HUES48 (cell line): ENCODE measurements around the gene PRKG1.

Experiments
- H3K27ac ChIP-seq: one replicate; pipeline ENCODE4 v1.7.0; 2013; ENCODE audit warnings: low read depth, low read length, inconsistent platforms
- H3K27me3 ChIP-seq: 2 replicates; pipeline ENCODE4 v1.6.1; 2013; ENCODE audit warnings: mild to moderate bottlenecking, low read length; ENCODE audit not compliant: control insufficient read depth, insufficient read depth
- H3K36me3 ChIP-seq: 2 replicates; pipeline ENCODE4 v1.6.1; 2013; ENCODE audit warnings: low read length; ENCODE audit not compliant: control insufficient read depth, insufficient read depth
- H3K4me1 ChIP-seq: 2 replicates; pipeline ENCODE4 v1.6.1; 2013; ENCODE audit warnings: mild to moderate bottlenecking, low read length; ENCODE audit not compliant: control insufficient read depth, insufficient read depth
- H3K4me3 ChIP-seq: 2 replicates; pipeline ENCODE4 v1.5.1; 2013; ENCODE audit warnings: mild to moderate bottlenecking, low read depth, low read length
- H3K9ac ChIP-seq: 2 replicates; pipeline ENCODE4 v1.6.1; 2013; ENCODE audit warnings: mild to moderate bottlenecking, low read depth, low read length, moderate library complexity
- H3K9me3 ChIP-seq: 2 replicates; pipeline ENCODE4 v1.6.1; 2013; ENCODE audit warnings: low read length; ENCODE audit not compliant: control insufficient read depth, insufficient read depth

Gene PRKG1

GRCh38 chr10:51792678-51793077 lies 718.4 kb downstream of the PRKG1 start:
- Histone ChIP-seq H3K4me1 (no peaks in the 10 kb centered on the region), H3K36me3 (no peaks in the 10 kb centered on the region), H3K27ac (no peak overlapping the region), H3K4me3 (no peak overlapping the region), H3K27me3 (no peaks in the 10 kb centered on the region), H3K9ac (no peak overlapping the region), H3K9me3 (no peaks in the 10 kb centered on the region)

GRCh38 chr10:51800121-51800520 lies 725.8 kb downstream of the PRKG1 start:
- H3K36me3 ChIP-seq: no peaks in the 10 kb centered on the region
- H3K9me3 ChIP-seq: no peaks in the 10 kb centered on the region
- H3K4me3 ChIP-seq: no peak overlapping the region
- no peak overlapping the region for H3K27ac ChIP-seq
- no peak overlapping the region for H3K9ac ChIP-seq
- H3K4me1 ChIP-seq: peaks cover 5% of the 10 kb centered on the region; the same call in 1 of the 2 replicates
- no peaks in the 10 kb centered on the region for H3K27me3 ChIP-seq

GRCh38 chr10:51800725-51801424 lies 726.6 kb downstream of the PRKG1 start:
- peaks cover 5% of the 10 kb centered on the region; the same call in 1 of the 2 replicates for H3K4me1 ChIP-seq
- H3K4me3 ChIP-seq: no peak overlapping the region
- no peak overlapping the region for H3K27ac ChIP-seq
- no peak overlapping the region for H3K9ac ChIP-seq
- no peaks in the 10 kb centered on the region for H3K27me3 ChIP-seq
- H3K9me3 ChIP-seq: no peaks in the 10 kb centered on the region
- H3K36me3 ChIP-seq: no peaks in the 10 kb centered on the region

- Histone ChIP-seq H3K27ac (no peak overlapping the region), H3K9ac (no peak overlapping the region), H3K4me1 (peaks cover 5% of the 10 kb centered on the region; the same call in 1 of the 2 replicates), H3K4me3 (no peak overlapping the region), H3K9me3 (no peaks in the 10 kb centered on the region), H3K36me3 (no peaks in the 10 kb centered on the region), H3K27me3 (no peaks in the 10 kb centered on the region)
Measured at GRCh38 chr10:51802030-51802429, 727.7 kb downstream of the PRKG1 start.

GRCh38 chr10:51804866-51805265 lies 730.6 kb downstream of the PRKG1 start:
- Histone ChIP-seq H3K27ac (no peak overlapping the region), H3K9me3 (no peaks in the 10 kb centered on the region), H3K9ac (no peak overlapping the region), H3K4me1 (peaks cover 5% of the 10 kb centered on the region; the same call in 1 of the 2 replicates), H3K4me3 (no peak overlapping the region), H3K27me3 (no peaks in the 10 kb centered on the region), H3K36me3 (no peaks in the 10 kb centered on the region)

- H3K9ac ChIP-seq: no peak overlapping the region
- no peaks in the 10 kb centered on the region for H3K9me3 ChIP-seq
- no peaks in the 10 kb centered on the region for H3K36me3 ChIP-seq
- H3K27ac ChIP-seq: no peak overlapping the region
- no peaks in the 10 kb centered on the region for H3K27me3 ChIP-seq
- H3K4me1 ChIP-seq: peaks cover 5% of the 10 kb centered on the region; the same call in 1 of the 2 replicates
- H3K4me3 ChIP-seq: no peak overlapping the region
Measured at GRCh38 chr10:51806079-51806835, 732.0 kb downstream of the PRKG1 start.

GRCh38 chr10:51808187-51808586 lies 733.9 kb downstream of the PRKG1 start:
- Histone ChIP-seq H3K9ac (no peak overlapping the region), H3K36me3 (no peaks in the 10 kb centered on the region), H3K27me3 (no peaks in the 10 kb centered on the region), H3K9me3 (no peaks in the 10 kb centered on the region), H3K4me1 (no peaks in the 10 kb centered on the region), H3K27ac (no peak overlapping the region), H3K4me3 (no peak overlapping the region)

- no peaks in the 10 kb centered on the region for H3K36me3 ChIP-seq
- H3K9ac ChIP-seq: no peak overlapping the region; the same call in 1 of the 2 replicates
- peaks cover 15% of the 10 kb centered on the region; the same call in 1 of the 2 replicates for H3K4me1 ChIP-seq
- H3K4me3 ChIP-seq: no peak overlapping the region
- no peaks in the 10 kb centered on the region for H3K9me3 ChIP-seq
- H3K27ac ChIP-seq: no peak overlapping the region
- no peaks in the 10 kb centered on the region for H3K27me3 ChIP-seq
Measured at GRCh38 chr10:51815723-51816122, 741.4 kb downstream of the PRKG1 start.

- Histone ChIP-seq H3K4me1 (peaks cover 1% of the 10 kb centered on the region; the same call in 1 of the 2 replicates), H3K9ac (no peak overlapping the region), H3K27me3 (no peaks in the 10 kb centered on the region), H3K4me3 (no peak overlapping the region), H3K27ac (no peak overlapping the region), H3K36me3 (no peaks in the 10 kb centered on the region), H3K9me3 (no peaks in the 10 kb centered on the region)
Measured at GRCh38 chr10:51821045-51821444, 746.8 kb downstream of the PRKG1 start.

GRCh38 chr10:51821745-51822144 lies 747.5 kb downstream of the PRKG1 start:
- Histone ChIP-seq H3K9ac (no peak overlapping the region), H3K36me3 (no peaks in the 10 kb centered on the region), H3K27ac (no peak overlapping the region), H3K27me3 (no peaks in the 10 kb centered on the region), H3K4me1 (no peaks in the 10 kb centered on the region), H3K4me3 (no peak overlapping the region), H3K9me3 (no peaks in the 10 kb centered on the region)
